ENCODE data around the gene RPS21. TPM values are rescaled to one million over a fixed set of nuclear protein-coding genes. Genes with fewer than 3 reads are reported as not detected.

The RPS21 gene
- total RNA-seq, 4 donors from 2014 or later, result 1,664 to 5,734 (median 2,155) TPM

- intact Hi-C loops (cut with DNase I; ENCODE audit: low total_unique reads), result no loop called here
- H3K4me3 ChIP-seq (ENCODE audit: low read depth, poor library complexity, severe bottlenecking), result no peak overlapping the region
- 89 to 96% methylated on average over 5 of the region's 5 CpGs for WGBS, 2 donors
- no peak for DNase-seq (ENCODE audit: low spot score in 2 of 2)
- no peak for TF ChIP-seq POLR2A (IDR thresholded peaks at IDR 0.05)
- TF ChIP-seq, protein P1, sequence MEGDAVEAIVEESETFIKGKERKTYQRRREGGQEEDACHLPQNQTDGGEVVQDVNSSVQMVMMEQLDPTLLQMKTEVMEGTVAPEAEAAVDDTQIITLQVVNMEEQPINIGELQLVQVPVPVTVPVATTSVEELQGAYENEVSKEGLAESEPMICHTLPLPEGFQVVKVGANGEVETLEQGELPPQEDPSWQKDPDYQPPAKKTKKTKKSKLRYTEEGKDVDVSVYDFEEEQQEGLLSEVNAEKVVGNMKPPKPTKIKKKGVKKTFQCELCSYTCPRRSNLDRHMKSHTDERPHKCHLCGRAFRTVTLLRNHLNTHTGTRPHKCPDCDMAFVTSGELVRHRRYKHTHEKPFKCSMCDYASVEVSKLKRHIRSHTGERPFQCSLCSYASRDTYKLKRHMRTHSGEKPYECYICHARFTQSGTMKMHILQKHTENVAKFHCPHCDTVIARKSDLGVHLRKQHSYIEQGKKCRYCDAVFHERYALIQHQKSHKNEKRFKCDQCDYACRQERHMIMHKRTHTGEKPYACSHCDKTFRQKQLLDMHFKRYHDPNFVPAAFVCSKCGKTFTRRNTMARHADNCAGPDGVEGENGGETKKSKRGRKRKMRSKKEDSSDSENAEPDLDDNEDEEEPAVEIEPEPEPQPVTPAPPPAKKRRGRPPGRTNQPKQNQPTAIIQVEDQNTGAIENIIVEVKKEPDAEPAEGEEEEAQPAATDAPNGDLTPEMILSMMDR (IDR thresholded peaks at IDR 0.05), result no peak
These were observed 42.8 kb upstream of the RPS21 start for GRCh38 chr20:62344092-62344491.

- intact Hi-C loops (cut with DNase I; ENCODE audit: low total_unique reads), result no loop called here
- H3K4me3 ChIP-seq (ENCODE audit: low read depth, poor library complexity, severe bottlenecking), result no peak overlapping the region
- DNase-seq (ENCODE audit: low spot score in 2 of 2), result no peak
- TF ChIP-seq POLR2A (IDR thresholded peaks at IDR 0.05), result no peak
- TF ChIP-seq, protein P1 (IDR thresholded peaks at IDR 0.05), result no peak
- WGBS, 2 donors, result 86 to 89% methylated on average over 10 of the region's 10 CpGs
These were observed 42.1 kb upstream of the RPS21 start for GRCh38 chr20:62344782-62345181.

- intact Hi-C loops (cut with DNase I; ENCODE audit: low total_unique reads), result no loop called here
- TF ChIP-seq, protein P1 (IDR thresholded peaks at IDR 0.05), result no peak
- TF ChIP-seq POLR2A (IDR thresholded peaks at IDR 0.05), result no peak
- H3K4me3 ChIP-seq (ENCODE audit: low read depth, poor library complexity, severe bottlenecking), result no peak overlapping the region
- WGBS, 2 donors, result 77 to 87% methylated on average over 11 to 25 of the region's 25 CpGs
- DNase-seq (ENCODE audit: low spot score in 2 of 2), result no peak
These were observed 41.1 kb upstream of the RPS21 start for GRCh38 chr20:62345681-62346370.

- DNase-seq (ENCODE audit: low spot score in 2 of 2), result no peak
- no peak overlapping the region for H3K4me3 ChIP-seq (ENCODE audit: low read depth, poor library complexity, severe bottlenecking)
- WGBS, 2 donors, result 79 to 81% methylated on average over 32 to 33 of the region's 34 CpGs
- intact Hi-C loops (cut with DNase I; ENCODE audit: low total_unique reads), result no loop called here
- no peak for TF ChIP-seq POLR2A (IDR thresholded peaks at IDR 0.05)
These were observed 40.3 kb upstream of the RPS21 start for GRCh38 chr20:62346398-62347150.

- DNase-seq (ENCODE audit: low spot score in 2 of 2), result no peak
- 93 to 94% methylated on average over 10 of the region's 10 CpGs for WGBS, 2 donors
- intact Hi-C loops (cut with DNase I; ENCODE audit: low total_unique reads), result no loop called here
- TF ChIP-seq, protein P1 (IDR thresholded peaks at IDR 0.05), result no peak
- no peak for TF ChIP-seq POLR2A (IDR thresholded peaks at IDR 0.05)
- H3K4me3 ChIP-seq (ENCODE audit: low read depth, poor library complexity, severe bottlenecking), result no peak overlapping the region
These were observed 39.8 kb upstream of the RPS21 start for GRCh38 chr20:62347151-62347404.

DNA sequence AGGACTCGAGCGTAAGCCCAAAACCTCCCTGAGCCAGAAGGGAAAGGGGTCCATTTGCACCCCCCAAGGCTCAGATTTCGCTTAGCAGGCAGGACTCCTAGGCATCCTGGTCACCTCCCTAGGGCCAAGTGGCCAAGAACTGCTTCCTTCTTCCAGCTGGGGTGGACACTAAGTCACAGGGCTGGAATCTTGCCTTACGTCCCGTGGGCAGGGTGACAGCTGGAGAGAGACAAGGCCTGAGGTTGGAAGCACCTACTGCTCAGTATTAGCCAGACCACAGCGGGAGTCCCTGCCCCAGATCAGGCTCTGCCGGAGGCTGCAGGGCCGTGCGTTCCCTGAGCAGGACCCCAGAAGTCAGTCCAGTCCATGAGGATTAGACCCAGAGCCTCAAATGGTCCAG is 39.5 kb upstream of the RPS21 start:
- no peak overlapping the region for H3K4me3 ChIP-seq (ENCODE audit: low read depth, poor library complexity, severe bottlenecking)
- intact Hi-C loops (cut with DNase I; ENCODE audit: low total_unique reads), result no loop called here
- TF ChIP-seq, protein P1 (IDR thresholded peaks at IDR 0.05), result no peak
- no peak for TF ChIP-seq POLR2A (IDR thresholded peaks at IDR 0.05)
- no peak for DNase-seq (ENCODE audit: low spot score in 2 of 2)
- WGBS, 2 donors, result 76 to 91% methylated on average over 9 of the region's 9 CpGs

All from lower leg skin (tissue), 4 donors.